ENCODE results near the gene HSPA1A. TPM values are rescaled to one million over a fixed set of nuclear protein-coding genes. Genes with fewer than 3 reads are reported as not detected.
A peak's percentile ranks its signal among the peaks of the same experiment; 100 is the strongest.

The HSPA1A gene
- polyA plus RNA-seq, 1 experiment, result 46.6 TPM

- DNase-seq (ENCODE audit: low read depth, low spot score), result no peak
- Histone ChIP-seq H3K4me3 (ENCODE audit: low read depth, low read length) (peak overlapping the region; percentile 64), H3K9me3 (ENCODE audit: control insufficient read depth, insufficient read depth, low read length) (no peaks in the 10 kb centered on the region), H3K27me3 (ENCODE audit: control insufficient read depth, insufficient read depth, low read length) (no peaks in the 10 kb centered on the region), H3K27ac (ENCODE audit: low read depth, low read length) (no peak overlapping the region)
- TF ChIP-seq CTCF (IDR thresholded peaks at IDR 0.05; ENCODE audit: low read depth, low read length), result no peak
- POLR2A ChIA-PET, result interaction anchor here (0.7 to 1.1 kb wide), 3 partner anchors 17 to 78 kb away, joined by 4 to 12 read pairs (median 5); partner anchors contain the start of gene NEU1
- CTCF ChIA-PET, result interaction anchor here (0.6 to 2.5 kb wide), 12 partner anchors 33 to 261 kb away, joined by 3 to 20 read pairs (median 6); partner anchors contain the start of genes APOM, DDAH2, GPANK1 and LY6G5C
These were observed 15.6 kb downstream of the HSPA1A start for GRCh38 chr6:31830886-31831335.

- Histone ChIP-seq H3K27me3 (ENCODE audit: control insufficient read depth, insufficient read depth, low read length) (no peaks in the 10 kb centered on the region), H3K27ac (ENCODE audit: low read depth, low read length) (no peak overlapping the region), H3K4me3 (ENCODE audit: low read depth, low read length) (no peak overlapping the region; the same call in 1 of the 2 replicates), H3K9me3 (ENCODE audit: control insufficient read depth, insufficient read depth, low read length) (no peaks in the 10 kb centered on the region)
- TF ChIP-seq CTCF (IDR thresholded peaks at IDR 0.05; ENCODE audit: low read depth, low read length), result no peak
- CTCF ChIA-PET, result interaction anchor here (0.7 to 2.5 kb wide), 11 partner anchors 24 to 464 kb away, joined by 3 to 20 read pairs (median 6); partner anchors contain the start of genes APOM, DDAH2 and LY6G5C
- POLR2A ChIA-PET, result interaction anchor here (0.7 kb wide), 1 partner anchor 18 kb away, joined by 5 read pairs; no protein-coding TSS in a partner anchor
- DNase-seq (ENCODE audit: low read depth, low spot score), result no peak
These were observed 16.2 kb downstream of the HSPA1A start for GRCh38 chr6:31831350-31832215.

GRCh38 chr6:31834367-31835250 lies 19.3 kb downstream of the HSPA1A start:
- Histone ChIP-seq H3K27ac (ENCODE audit: low read depth, low read length) (peak overlapping the region; percentile 81), H3K9me3 (ENCODE audit: control insufficient read depth, insufficient read depth, low read length) (no peaks in the 10 kb centered on the region), H3K4me3 (ENCODE audit: low read depth, low read length) (peak overlapping the region; percentile 92), H3K27me3 (ENCODE audit: control insufficient read depth, insufficient read depth, low read length) (no peaks in the 10 kb centered on the region)
- 0 out of 2 replicates have a peak, but pooled peaks have one; percentile 2 for TF ChIP-seq CTCF (IDR thresholded peaks at IDR 0.05; ENCODE audit: low read depth, low read length)
- CTCF ChIA-PET, result no interaction called here
- no peak for DNase-seq (ENCODE audit: low read depth, low spot score)
- POLR2A ChIA-PET, result interaction anchor here (0.5 to 2.5 kb wide), 14 partner anchors 7 to 353 kb away, joined by 3 to 19 read pairs (median 4); partner anchors contain the start of genes ABHD16A, BAG6, GPANK1 and HSPA1A

GRCh38 chr6:31836047-31836473 lies 20.7 kb downstream of the HSPA1A start:
- Histone ChIP-seq H3K4me3 (ENCODE audit: low read depth, low read length) (peak overlapping the region; percentile 92), H3K27me3 (ENCODE audit: control insufficient read depth, insufficient read depth, low read length) (no peaks in the 10 kb centered on the region), H3K27ac (ENCODE audit: low read depth, low read length) (peak overlapping the region; percentile 65), H3K9me3 (ENCODE audit: control insufficient read depth, insufficient read depth, low read length) (no peaks in the 10 kb centered on the region)
- DNase-seq (ENCODE audit: low read depth, low spot score), result no peak
- no peak for TF ChIP-seq CTCF (IDR thresholded peaks at IDR 0.05; ENCODE audit: low read depth, low read length)
- POLR2A ChIA-PET, result interaction anchor here (0.6 to 2.5 kb wide), 9 partner anchors 9 to 1324 kb away, joined by 3 to 19 read pairs (median 8); partner anchors contain the start of genes CLIC1, GPANK1, HSPA1A and HSPA1B
- CTCF ChIA-PET, result interaction anchor here (1.7 kb wide), 1 partner anchor 40 kb away, joined by 4 read pairs; no protein-coding TSS in a partner anchor

Data from AG04450 (cell line).